GM23338 (cell line): ENCODE results near the gene SRI. TPM values are rescaled to one million over a fixed set of nuclear protein-coding genes. Genes with fewer than 3 reads are reported as not detected.
A peak's percentile ranks its signal among the peaks of the same experiment; 100 is the strongest.

Source experiments
- ATAC-seq: fragments of 200-7000 bp; cut with Tn5 transposase; 3 replicates; pipeline ENCODE4 v1.9.1; 2020
- DNase-seq: peaks from one replicate; pipeline ENCODE4 v3.0.0-alpha.2; 2015; ENCODE audit warnings: low spot score
- H2AFZ ChIP-seq: fragments of 200-600 bp; sonication (generic); 2 replicates; pipeline ENCODE4 v1.8.0; 2016; ENCODE audit warnings: antibody characterized with exemption, mild to moderate bottlenecking, moderate library complexity
- H3F3A ChIP-seq: fragments of 200-600 bp; sonication (generic); replicated peaks from 2 replicates; pipeline ENCODE4 v1.8.0; 2017; ENCODE audit warnings: antibody characterized with exemption, mixed run types, low read depth
- H3K27ac ChIP-seq: fragments of 200-600 bp; sonication (generic); 2 replicates; pipeline ENCODE4 v1.6.1; 2016; ENCODE audit warnings: low read depth
- H3K27me3 ChIP-seq: fragments of 200-600 bp; sonication (generic); 2 replicates; pipeline ENCODE4 v1.8.0; 2016; ENCODE audit warnings: mild to moderate bottlenecking, mixed run types, moderate library complexity; ENCODE audit not compliant: insufficient read depth
- H3K36me3 ChIP-seq: fragments of 200-600 bp; sonication (generic); 2 replicates; pipeline ENCODE4 v1.8.0; 2016; ENCODE audit warnings: mild to moderate bottlenecking; ENCODE audit not compliant: insufficient read depth
- H3K4me1 ChIP-seq: fragments of 200-600 bp; sonication (generic); 2 replicates; pipeline ENCODE4 v1.8.0; 2016; ENCODE audit warnings: mild to moderate bottlenecking, moderate library complexity; ENCODE audit not compliant: insufficient read depth
- H3K4me2 ChIP-seq: fragments of 200-600 bp; sonication (generic); 2 replicates; pipeline ENCODE4 v1.7.1; 2017; ENCODE audit warnings: mixed run types
- H3K4me3 ChIP-seq: fragments of 200-600 bp; sonication (generic); 2 replicates; pipeline ENCODE4 v1.6.1; 2016; ENCODE audit warnings: mixed run types
- H3K79me2 ChIP-seq: fragments of 200-600 bp; sonication (generic); replicated peaks from 2 replicates; pipeline ENCODE4 v1.8.0; 2017; ENCODE audit warnings: mild to moderate bottlenecking; ENCODE audit not compliant: insufficient read depth
- H3K9me2 ChIP-seq: fragments of 200-600 bp; sonication (generic); 2 replicates; pipeline ENCODE4 v1.8.0; 2017; ENCODE audit not compliant: insufficient read depth
- H4K20me1 ChIP-seq: fragments of 200-600 bp; sonication (generic); replicated peaks from 2 replicates; pipeline ENCODE4 v1.8.0; 2017; ENCODE audit warnings: mild to moderate bottlenecking; ENCODE audit not compliant: insufficient read depth
- H3K27ac Mint-ChIP-seq: 2 replicates; pipeline ENCODE4 v1.8.0; 2020; ENCODE audit warnings: inconsistent platforms, mild to moderate bottlenecking, moderate library complexity, mixed read lengths
- H3K27me3 Mint-ChIP-seq: 3 replicates; pipeline ENCODE4 v1.8.0; 2022; ENCODE audit warnings: low read depth, mild to moderate bottlenecking, moderate library complexity, mixed read lengths, inconsistent platforms; ENCODE audit not compliant: insufficient read depth, poor library complexity
- H3K36me3 Mint-ChIP-seq: 3 replicates; pipeline ENCODE4 v1.8.0; 2021; ENCODE audit warnings: low read depth, mild to moderate bottlenecking, inconsistent platforms, moderate library complexity, mixed read lengths
- H3K4me1 Mint-ChIP-seq: 3 replicates; pipeline ENCODE4 v1.8.0; 2020; ENCODE audit warnings: mild to moderate bottlenecking, inconsistent platforms, mixed read lengths
- H3K4me3 Mint-ChIP-seq: 3 replicates; pipeline ENCODE4 v1.8.0; 2021; ENCODE audit warnings: moderate library complexity, mild to moderate bottlenecking, inconsistent platforms, mixed read lengths
- H3K9me3 Mint-ChIP-seq: 3 replicates; pipeline ENCODE4 v1.8.0; 2020; ENCODE audit warnings: moderate library complexity, mild to moderate bottlenecking, inconsistent platforms, mixed read lengths
- CREB1 ChIP-seq: fragments of 250-450 bp; sonication (Bioruptor Pico); IDR thresholded peaks from 2 replicates; pipeline ENCODE4 v1.5.0; 2020; ENCODE audit warnings: low read depth, mild to moderate bottlenecking, moderate library complexity
- CTCF ChIP-seq, 2 experiments: fragments of 200-600 bp in 1 of 2; sonication (generic) in 1 of 2; conservative IDR thresholded peaks; 2 replicates each; pipeline versions ENCODE4 v1.5.1 to v1.6.1; 2016 to 2017; ENCODE audit warnings: antibody characterized with exemption in 2 of 2, low read depth in 2 of 2, mild to moderate bottlenecking in 2 of 2, moderate library complexity in 1 of 2
- ETS1 ChIP-seq: IDR thresholded peaks from 2 replicates; pipeline ENCODE4 v1.6.1; 2016; ENCODE audit warnings: antibody characterized with exemption
- EZH2 ChIP-seq: fragments of 200-600 bp; sonication (generic); IDR thresholded peaks from one replicate; pipeline ENCODE4 v1.8.0; 2017; ENCODE audit warnings: antibody characterized with exemption, mild to moderate bottlenecking, low read depth; ENCODE audit not compliant: unreplicated experiment
- JUNB ChIP-seq: IDR thresholded peaks from one replicate; pipeline ENCODE4 v1.6.1; 2016; ENCODE audit warnings: antibody characterized with exemption; ENCODE audit not compliant: unreplicated experiment
- POLR2AphosphoS5 ChIP-seq: IDR thresholded peaks from 2 replicates; pipeline ENCODE4 v1.6.1; 2016; ENCODE audit warnings: antibody characterized with exemption, low read depth
- STAT1 ChIP-seq: IDR thresholded peaks from one replicate; pipeline ENCODE4 v1.6.1; 2016; ENCODE audit warnings: antibody characterized with exemption; ENCODE audit not compliant: unreplicated experiment
- long read RNA-seq: library from polyadenylated mRNA; unstranded; transcript quantifications from one replicate; pipeline ENCODE4 v2.0.0, GENCODE V29; 2020; ENCODE audit not compliant: unreplicated experiment
- polyA plus RNA-seq: library from polyadenylated mRNA; unstranded; fragments of >200 nt; fragmentation: Nextera tagmentation; extraction: Ambion mirVana; gene quantifications from 2 replicates; pipeline ENCODE4 v1.2.1, GENCODE V29; 2016
- total RNA-seq: library from RNA; depleted of rRNA; stranded (reverse); fragments of >200 nt; shearing (Covaris generic); gene quantifications from 2 replicates; pipeline ENCODE4 v1.2.3, GENCODE V29; 2014; rRNA removed
- TF ChIP-seq, protein P1 (sequence below): fragments of 250-450 bp; sonication (Bioruptor Pico); IDR thresholded peaks from 2 replicates; pipeline ENCODE4 v1.5.0; 2020; ENCODE audit warnings: mild to moderate bottlenecking, moderate library complexity

Gene SRI
- 141 and 169 TPM in 2 replicates for total RNA-seq
- polyA plus RNA-seq = 288 and 321 TPM in 2 replicates
- long read RNA-seq, transcript SRI-201 (8 exons, 2,010 nt) = major isoform, 142 of 146 reads
- long read RNA-seq, partial matches to known transcripts = 1 of 146 reads
- long read RNA-seq, other reads (novel, unspliced or antisense) = 3 of 146 reads

- Histone ChIP-seq H4K20me1 (0 out of 2 replicates have a peak, but pooled peaks cover 3% of the 10 kb centered on the region), H3K27ac (peak within 1 kb of the TSS; percentile 83), H3K9me2 (no peaks in the 10 kb centered on the region), H3K4me1 (peaks cover 46% of the 10 kb centered on the region), H3K36me3 (no peaks in the 10 kb centered on the region), H3K4me2 (peak within 1 kb of the TSS; percentile 100), H3F3A (no peaks in the 10 kb centered on the region), H3K4me3 (peak within 1 kb of the TSS; percentile 92), H3K79me2 (peaks cover 28% of the 10 kb centered on the region), H3K27me3 (no peaks in the 10 kb centered on the region), H2AFZ (peak within 1 kb of the TSS; percentile 100)
- ATAC-seq (peak; percentile 97), DNase-seq (peak; percentile 88)
- peaks cover 39% of the 10 kb centered on the region for H3K4me1 Mint-ChIP-seq
- peaks cover 9% of the 10 kb centered on the region for H3K36me3 Mint-ChIP-seq
- peaks cover 3% of the 10 kb centered on the region for H3K27me3 Mint-ChIP-seq
- peak within 1 kb of the TSS; percentile 100 for H3K27ac Mint-ChIP-seq
- TF ChIP-seq ETS1 (no peak), POLR2AphosphoS5 (peak; percentile 75), CTCF (conservative IDR thresholded peaks at IDR 0.05; ENCODE audit: low read depth in 2 of 2) (peak; percentile 43 to 60), JUNB (no peak), EZH2 (no peak)
- H3K9me3 Mint-ChIP-seq = no peaks in the 10 kb centered on the region
- peak within 1 kb of the TSS; percentile 87 for H3K4me3 Mint-ChIP-seq
These were observed at the start of gene SRI for GRCh38 chr7:88219781-88220747. Gene SRI (minus strand): TSS chr7:88220038. CDS start chr7:88220026, 12 bp downstream.

GRCh38 chr7:88269586-88269985 lies 49.7 kb upstream of the SRI start:
- ATAC-seq (no peak), DNase-seq (no peak)
- Histone ChIP-seq H3K4me1 (no peaks in the 10 kb centered on the region; the same call in 1 of the 2 replicates), H4K20me1 (no peaks in the 10 kb centered on the region), H3K27ac (no peak overlapping the region), H3F3A (no peaks in the 10 kb centered on the region), H3K4me3 (no peak overlapping the region), H3K9me2 (no peaks in the 10 kb centered on the region), H3K36me3 (no peaks in the 10 kb centered on the region), H3K4me2 (no peak overlapping the region), H3K27me3 (no peaks in the 10 kb centered on the region), H2AFZ (no peak overlapping the region), H3K79me2 (no peaks in the 10 kb centered on the region)
- Mint-ChIP-seq H3K4me3 (no peak overlapping the region), H3K27ac (no peak overlapping the region), H3K9me3 (peaks cover 24% of the 10 kb centered on the region), H3K36me3 (peaks cover 13% of the 10 kb centered on the region), H3K4me1 (peaks cover 9% of the 10 kb centered on the region), H3K27me3 (peaks cover 2% of the 10 kb centered on the region)
- TF ChIP-seq, protein P1, sequence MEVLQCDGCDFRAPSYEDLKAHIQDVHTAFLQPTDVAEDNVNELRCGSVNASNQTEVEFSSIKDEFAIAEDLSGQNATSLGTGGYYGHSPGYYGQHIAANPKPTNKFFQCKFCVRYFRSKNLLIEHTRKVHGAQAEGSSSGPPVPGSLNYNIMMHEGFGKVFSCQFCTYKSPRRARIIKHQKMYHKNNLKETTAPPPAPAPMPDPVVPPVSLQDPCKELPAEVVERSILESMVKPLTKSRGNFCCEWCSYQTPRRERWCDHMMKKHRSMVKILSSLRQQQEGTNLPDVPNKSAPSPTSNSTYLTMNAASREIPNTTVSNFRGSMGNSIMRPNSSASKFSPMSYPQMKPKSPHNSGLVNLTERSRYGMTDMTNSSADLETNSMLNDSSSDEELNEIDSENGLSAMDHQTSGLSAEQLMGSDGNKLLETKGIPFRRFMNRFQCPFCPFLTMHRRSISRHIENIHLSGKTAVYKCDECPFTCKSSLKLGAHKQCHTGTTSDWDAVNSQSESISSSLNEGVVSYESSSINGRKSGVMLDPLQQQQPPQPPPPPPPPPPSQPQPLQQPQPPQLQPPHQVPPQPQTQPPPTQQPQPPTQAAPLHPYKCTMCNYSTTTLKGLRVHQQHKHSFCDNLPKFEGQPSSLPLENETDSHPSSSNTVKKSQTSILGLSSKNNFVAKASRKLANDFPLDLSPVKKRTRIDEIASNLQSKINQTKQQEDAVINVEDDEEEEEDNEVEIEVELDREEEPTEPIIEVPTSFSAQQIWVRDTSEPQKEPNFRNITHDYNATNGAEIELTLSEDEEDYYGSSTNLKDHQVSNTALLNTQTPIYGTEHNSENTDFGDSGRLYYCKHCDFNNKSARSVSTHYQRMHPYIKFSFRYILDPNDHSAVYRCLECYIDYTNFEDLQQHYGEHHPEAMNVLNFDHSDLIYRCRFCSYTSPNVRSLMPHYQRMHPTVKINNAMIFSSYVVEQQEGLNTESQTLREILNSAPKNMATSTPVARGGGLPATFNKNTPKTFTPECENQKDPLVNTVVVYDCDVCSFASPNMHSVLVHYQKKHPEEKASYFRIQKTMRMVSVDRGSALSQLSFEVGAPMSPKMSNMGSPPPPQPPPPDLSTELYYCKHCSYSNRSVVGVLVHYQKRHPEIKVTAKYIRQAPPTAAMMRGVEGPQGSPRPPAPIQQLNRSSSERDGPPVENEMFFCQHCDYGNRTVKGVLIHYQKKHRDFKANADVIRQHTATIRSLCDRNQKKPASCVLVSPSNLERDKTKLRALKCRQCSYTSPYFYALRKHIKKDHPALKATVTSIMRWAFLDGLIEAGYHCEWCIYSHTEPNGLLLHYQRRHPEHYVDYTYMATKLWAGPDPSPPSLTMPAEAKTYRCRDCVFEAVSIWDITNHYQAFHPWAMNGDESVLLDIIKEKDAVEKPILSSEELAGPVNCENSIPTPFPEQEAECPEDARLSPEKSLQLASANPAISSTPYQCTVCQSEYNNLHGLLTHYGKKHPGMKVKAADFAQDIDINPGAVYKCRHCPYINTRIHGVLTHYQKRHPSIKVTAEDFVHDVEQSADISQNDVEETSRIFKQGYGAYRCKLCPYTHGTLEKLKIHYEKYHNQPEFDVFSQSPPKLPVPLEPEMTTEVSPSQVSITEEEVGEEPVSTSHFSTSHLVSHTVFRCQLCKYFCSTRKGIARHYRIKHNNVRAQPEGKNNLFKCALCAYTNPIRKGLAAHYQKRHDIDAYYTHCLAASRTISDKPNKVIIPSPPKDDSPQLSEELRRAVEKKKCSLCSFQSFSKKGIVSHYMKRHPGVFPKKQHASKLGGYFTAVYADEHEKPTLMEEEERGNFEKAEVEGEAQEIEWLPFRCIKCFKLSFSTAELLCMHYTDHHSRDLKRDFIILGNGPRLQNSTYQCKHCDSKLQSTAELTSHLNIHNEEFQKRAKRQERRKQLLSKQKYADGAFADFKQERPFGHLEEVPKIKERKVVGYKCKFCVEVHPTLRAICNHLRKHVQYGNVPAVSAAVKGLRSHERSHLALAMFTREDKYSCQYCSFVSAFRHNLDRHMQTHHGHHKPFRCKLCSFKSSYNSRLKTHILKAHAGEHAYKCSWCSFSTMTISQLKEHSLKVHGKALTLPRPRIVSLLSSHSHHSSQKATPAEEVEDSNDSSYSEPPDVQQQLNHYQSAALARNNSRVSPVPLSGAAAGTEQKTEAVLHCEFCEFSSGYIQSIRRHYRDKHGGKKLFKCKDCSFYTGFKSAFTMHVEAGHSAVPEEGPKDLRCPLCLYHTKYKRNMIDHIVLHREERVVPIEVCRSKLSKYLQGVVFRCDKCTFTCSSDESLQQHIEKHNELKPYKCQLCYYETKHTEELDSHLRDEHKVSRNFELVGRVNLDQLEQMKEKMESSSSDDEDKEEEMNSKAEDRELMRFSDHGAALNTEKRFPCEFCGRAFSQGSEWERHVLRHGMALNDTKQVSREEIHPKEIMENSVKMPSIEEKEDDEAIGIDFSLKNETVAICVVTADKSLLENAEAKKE (CRISPR knock-in tag) = no peak
- TF ChIP-seq CREB1 (CRISPR knock-in tag) = no peak
- no peak for TF ChIP-seq STAT1
